A673 (cell line): ENCODE results near the gene STX1B.

Source experiments
- EZH2 ChIP-seq: fragments of 200-600 bp; sonication (generic); IDR thresholded peaks from 2 replicates; pipeline ENCODE4 v1.6.1; 2017; ENCODE audit warnings: borderline replicate concordance, low read depth, mild to moderate bottlenecking, mixed read lengths, antibody characterized with exemption, low read length; ENCODE audit not compliant: poor library complexity, severe bottlenecking
- TF ChIP-seq, protein P1 (sequence below): fragments of 300-800, 200-600 bp; sonication (generic); conservative IDR thresholded peaks from 2 replicates; pipeline ENCODE4 v1.5.1; 2017; ENCODE audit warnings: low read depth, mild to moderate bottlenecking, antibody characterized with exemption, low read length, moderate library complexity, mixed read lengths

- TF ChIP-seq, protein P1, sequence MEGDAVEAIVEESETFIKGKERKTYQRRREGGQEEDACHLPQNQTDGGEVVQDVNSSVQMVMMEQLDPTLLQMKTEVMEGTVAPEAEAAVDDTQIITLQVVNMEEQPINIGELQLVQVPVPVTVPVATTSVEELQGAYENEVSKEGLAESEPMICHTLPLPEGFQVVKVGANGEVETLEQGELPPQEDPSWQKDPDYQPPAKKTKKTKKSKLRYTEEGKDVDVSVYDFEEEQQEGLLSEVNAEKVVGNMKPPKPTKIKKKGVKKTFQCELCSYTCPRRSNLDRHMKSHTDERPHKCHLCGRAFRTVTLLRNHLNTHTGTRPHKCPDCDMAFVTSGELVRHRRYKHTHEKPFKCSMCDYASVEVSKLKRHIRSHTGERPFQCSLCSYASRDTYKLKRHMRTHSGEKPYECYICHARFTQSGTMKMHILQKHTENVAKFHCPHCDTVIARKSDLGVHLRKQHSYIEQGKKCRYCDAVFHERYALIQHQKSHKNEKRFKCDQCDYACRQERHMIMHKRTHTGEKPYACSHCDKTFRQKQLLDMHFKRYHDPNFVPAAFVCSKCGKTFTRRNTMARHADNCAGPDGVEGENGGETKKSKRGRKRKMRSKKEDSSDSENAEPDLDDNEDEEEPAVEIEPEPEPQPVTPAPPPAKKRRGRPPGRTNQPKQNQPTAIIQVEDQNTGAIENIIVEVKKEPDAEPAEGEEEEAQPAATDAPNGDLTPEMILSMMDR = no peak
- no peak for TF ChIP-seq EZH2
Measured at GRCh38 chr16:31005350-31006085, 4.9 kb downstream of the STX1B start.
